MV-4-11 (cell line): Measurements from ENCODE around the gene ETS1.

Source experiments
- DNase-seq: peaks from one replicate; lab custom pipeline; 2025; lab: John Stamatoyannopoulos, UW

ETS1 gene

DNA sequence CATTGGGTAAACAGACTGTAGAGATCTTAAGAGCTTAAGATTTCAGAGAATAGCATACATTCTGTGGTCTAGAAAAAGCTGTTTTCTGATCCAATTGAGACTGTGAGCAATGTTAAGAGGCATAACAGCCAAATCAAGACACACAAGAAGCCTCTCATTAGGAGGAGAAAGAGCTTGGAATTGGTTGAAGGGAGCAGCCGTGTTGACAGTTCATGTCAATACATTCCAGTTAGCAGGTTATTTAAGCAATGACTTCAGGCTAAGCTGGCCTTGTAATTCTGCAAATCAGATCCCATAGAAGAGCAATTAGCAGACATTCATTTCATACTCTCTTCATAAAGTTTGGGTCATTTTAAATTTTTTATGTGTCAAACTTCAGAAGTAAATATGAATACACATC, 50.9 kb downstream of the ETS1 start:
- DNase-seq: no peak

DNA sequence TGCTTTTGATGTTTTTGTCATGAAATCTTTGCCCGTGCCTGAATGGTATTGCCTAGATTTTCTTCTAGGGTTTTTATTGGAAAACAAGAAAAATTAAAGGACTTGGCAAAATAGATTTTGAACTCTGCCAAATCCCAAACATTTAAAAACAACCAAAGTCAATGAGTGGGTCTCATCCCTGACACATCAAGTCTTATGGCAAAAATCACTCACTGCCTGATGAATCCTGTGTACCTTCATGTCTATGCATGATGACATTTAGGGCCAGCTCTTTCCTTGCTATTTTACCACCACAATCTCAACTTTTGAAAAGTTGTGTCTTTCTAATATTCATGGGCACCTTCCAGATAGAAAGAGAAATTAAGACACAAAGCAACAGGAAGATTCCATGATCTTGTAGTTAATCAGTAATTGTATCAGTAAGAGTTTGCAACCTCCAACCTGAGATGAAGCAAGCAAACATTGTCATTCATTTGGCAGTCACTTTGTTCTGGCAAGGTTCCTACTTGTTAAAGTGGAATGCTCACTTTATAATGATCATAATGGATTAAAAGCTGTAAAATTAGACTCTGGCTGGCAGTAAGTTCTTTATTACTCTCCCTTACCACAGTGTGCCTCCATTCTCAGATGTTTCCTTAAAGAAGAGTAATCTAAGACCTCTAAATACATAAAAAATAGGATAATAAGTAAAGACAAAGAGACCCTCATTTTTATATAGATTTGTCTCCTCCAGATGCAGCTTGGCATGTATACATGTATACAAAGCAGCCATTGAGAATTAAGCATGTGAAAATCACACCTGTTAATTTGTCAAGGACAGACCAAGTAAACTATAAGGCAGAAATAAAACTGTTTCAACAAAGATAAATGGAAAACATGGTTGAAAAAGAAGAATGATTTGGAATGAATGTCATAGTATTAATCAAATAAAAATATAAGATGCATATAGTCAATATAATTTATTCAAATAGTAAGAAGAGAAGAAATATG, 51.6 kb downstream of the ETS1 start:
- DNase-seq: no peak

- DNase-seq: no peak
Measured at GRCh38 chr11:128533472-128533871, 53.9 kb downstream of the ETS1 start.

GRCh38 chr11:128532572-128533091, 54.7 kb downstream of the ETS1 start:
- DNase-seq: no peak

- DNase-seq: no peak
Measured at GRCh38 chr11:128532016-128532571, 55.3 kb downstream of the ETS1 start.

DNA sequence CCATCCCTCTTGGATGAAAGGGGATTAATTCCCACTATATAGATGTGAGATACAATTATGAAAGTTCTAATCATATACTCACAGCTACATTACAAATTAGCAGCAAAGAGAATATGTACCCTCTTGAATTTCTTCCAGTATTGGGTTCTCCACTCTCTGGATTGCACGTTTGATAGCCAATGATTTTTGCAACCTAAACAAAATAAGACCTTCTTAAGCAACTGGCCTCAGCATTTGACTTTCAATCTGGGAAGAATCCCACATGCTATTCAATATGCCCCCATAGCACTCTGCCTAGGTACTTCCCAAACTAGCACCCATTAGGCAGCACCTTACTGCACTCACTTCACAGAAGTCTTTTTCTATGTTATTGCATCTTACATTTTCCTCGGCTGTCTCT, 55.8 kb downstream of the ETS1 start:
- no peak for DNase-seq

DNA sequence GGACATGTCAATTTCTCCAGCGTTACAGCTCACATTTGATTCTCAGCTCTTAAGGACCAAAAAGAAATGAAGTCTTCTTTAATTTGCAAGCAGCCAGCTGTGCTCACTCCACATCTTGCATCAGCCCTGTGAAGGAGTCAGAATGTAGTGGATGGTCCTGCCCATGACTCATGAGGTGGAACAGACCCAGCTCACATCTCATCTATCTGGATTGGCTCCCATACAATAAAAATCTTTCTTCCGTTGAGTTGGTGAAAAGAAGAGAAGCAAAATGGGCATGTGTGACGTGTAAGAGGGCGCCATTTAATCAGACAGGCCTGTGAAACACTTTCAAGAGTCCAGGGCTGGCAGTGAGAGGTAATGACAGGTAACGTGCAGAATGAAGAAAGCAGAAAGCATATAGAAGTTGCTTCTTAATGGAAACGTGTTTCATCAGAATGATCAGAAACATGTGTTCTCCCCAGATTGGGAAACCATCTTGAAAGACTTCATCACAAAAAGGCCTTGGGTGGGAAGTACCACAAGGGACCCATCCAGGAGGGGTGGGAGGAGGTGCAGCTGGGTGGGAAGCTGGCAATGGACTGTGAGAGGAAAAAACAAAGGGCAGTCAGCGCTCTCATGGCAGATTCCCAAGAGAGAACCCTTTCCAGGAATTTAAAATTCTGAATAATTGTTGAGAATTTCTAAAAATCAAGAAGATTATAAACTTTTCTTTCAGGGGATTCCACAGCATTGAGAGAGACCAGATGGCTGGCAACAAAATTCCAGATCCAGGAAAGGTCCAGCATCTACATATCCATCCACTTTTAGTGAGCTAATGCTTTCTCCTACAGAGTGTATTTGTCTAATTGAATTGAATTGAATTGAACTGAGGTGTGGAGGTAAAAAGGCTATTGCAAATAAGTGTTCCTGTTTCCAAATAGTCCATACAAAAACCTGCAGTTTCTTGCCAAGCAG, 57.0 kb downstream of the ETS1 start:
- DNase-seq: no peak

- no peak for DNase-seq
Measured at GRCh38 chr11:128528294-128528693, 59.1 kb downstream of the ETS1 start.

- DNase-seq: no peak
Measured at GRCh38 chr11:128527046-128527445, 60.3 kb downstream of the ETS1 start.

- DNase-seq: no peak
Measured at GRCh38 chr11:128525411-128526243, 61.7 kb downstream of the ETS1 start.

GRCh38 chr11:128524172-128524571, 63.2 kb downstream of the ETS1 start:
- DNase-seq: no peak

DNA sequence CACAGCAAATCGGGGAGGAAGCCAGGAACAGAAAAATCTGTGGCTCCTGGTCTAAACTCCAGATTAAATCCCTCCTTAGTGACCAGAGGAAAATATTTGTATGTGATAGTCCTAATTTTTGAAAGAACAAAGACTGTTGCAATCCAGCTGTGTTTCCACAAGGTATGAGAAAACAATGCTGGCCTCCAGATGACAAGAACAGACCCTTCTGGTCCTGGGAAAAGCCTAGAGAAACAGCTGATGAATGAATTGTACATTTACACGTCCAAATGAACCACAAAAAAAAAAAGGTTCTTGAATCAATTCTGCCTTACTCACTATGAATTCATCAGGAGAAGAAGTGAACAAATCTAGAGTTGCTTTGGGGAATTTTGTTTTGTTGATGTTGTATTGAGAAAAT, 63.7 kb downstream of the ETS1 start:
- no peak for DNase-seq

DNA sequence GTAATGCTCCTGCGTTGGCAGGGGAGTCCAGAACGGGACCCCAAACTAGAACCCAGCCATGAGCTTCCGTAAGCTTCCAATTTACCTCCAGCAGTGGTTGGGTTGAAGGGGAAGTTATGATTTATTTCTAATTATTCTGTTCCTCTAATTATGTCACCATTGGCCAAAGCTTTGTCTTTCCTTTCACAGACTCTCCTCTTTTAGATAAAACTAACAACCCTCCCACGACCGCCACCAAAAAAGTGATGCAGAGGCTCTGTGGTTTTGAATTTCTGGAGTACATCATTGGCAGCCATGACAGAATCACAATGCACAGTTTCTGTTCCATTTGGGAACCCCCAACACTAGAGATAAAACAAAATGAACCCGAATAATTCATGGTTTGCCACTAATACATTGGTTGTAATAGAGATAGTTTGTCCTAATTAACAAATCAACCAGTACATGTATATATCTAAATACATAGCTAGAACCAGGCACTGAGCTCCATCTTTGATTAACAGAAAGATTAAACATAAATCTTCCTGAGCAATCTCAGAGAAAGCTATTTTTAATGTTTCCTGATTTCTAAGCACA, 64.3 kb downstream of the ETS1 start:
- no peak for DNase-seq

DNA sequence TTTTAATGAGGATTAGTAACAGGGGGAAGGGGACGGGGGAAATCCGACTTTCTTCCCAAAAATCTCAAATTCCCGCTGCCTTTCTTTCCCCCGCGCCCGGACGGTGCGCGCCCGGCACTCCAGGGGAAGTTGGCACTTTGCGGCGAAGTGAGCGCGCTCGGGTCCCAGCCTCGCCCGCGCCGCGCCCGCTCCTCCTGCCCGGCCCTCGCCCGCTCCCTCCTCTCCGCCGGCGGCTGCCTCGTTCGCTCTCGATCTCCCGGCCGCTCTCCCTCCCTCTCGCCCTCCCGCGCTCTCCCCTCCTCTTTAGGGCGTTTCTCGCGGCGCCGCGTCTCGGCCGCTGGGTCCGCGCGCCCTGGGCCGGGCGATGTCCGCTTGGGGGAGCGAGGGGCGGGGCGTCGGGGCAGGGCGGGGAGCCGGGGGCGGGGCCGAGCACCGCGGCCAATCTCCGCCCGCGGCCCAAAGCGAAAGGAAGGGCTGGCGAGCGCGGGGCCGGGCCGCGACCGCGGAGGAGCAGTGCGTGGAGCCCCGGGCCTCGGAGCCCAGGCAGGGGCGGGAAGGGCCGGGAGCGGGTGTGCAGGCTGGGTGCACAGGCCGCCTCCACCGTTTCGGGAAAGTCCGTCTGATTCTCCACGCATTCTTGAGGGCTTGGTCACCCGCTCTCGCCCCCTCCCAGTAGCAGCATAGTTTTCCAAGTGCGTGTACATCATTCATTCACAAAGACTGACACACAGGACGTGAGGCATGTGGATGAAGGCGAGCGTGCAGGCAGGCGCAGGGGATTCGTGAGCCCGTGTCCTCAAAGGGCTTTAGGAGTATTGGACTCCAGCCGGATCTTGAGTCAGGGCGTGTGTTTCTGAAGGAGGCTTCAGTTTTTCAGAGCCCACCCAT, 65.1 kb downstream of the ETS1 start:
- DNase-seq: peak; percentile 62

DNA sequence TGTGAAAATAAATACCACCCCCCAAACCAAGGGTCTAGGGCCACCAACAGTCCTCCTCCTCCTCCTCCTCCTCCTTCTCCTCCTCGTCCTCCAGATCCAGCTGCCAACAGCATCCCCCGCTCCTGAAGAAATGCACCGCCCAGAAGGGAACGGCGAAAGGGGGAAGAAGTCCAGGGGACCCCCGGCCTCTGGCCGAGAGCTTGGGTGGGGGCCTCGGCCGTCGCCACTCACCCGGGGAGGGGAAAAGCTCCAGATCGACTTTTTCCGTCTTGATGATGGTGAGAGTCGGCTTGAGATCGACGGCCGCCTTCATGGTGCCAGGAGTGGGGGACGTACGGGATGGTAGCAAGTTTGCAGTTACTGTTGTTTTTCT, 65.7 kb downstream of the ETS1 start:
- no peak for DNase-seq

GRCh38 chr11:128520888-128521681, 66.3 kb downstream of the ETS1 start:
- DNase-seq: no peak

DNA sequence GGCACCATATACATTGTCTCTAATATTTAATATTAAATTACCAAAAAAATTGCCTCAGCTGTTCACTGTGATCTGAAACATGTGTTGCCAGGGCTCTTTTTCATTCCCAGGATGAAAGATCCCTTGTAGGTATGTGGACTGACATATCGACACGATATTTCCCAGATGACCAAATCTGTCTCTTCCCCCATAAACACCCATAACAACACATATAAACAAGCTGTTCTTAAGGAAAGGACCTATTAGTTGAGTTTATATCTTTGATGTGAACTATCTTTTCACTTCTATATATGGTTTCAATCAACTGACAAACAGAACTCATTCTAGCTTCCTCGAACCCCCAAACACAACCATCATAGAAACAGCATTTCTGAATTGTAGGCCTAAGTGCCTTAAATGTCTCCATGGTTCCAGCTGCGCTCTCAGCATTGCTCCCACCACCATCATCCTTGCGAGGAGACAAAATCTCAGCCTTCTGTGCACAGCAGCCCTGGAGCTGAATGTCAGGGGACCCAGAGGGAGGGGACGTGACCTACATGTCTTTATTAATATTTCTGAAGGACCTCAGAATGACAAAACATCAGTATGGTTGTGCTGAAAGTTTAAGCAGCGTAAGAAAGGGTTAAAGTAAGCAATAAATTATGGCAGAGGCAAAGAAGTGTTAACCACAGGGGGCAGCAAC, 67.0 kb downstream of the ETS1 start:
- no peak for DNase-seq

- no peak for DNase-seq
Measured at GRCh38 chr11:128519338-128519737, 68.0 kb downstream of the ETS1 start.
